Measurements from ENCODE around the gene NR1I3. TPM values are rescaled to one million over a fixed set of nuclear protein-coding genes. Genes with fewer than 3 reads are reported as not detected.
"Not testable (repeated sequence)": the region's sequence is repeated elsewhere in the genome, so short reads cannot be mapped to it uniquely, and the experiment has no call there.

NR1I3 gene
- total RNA-seq, 1 experiment from 2014 or later, result not detected

DNA sequence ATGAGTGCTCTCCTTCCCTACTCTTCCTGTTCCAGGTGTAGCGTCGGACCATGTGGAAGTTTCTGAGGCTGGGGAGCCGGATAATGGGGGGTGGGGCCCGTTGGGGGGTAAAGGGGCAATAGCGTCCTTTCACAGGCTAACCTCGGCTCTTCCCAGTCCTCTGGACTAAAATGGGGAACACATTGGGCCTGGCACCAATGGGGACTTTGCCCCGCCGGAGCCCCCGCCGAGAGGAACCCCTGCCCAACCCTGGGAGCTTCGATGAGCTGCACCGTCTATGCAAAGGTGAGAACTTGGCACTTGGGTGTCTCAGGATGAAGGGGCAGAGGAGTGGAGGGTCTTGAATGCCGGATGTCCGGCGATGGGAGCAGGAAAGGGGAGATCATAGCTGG is 11.7 kb downstream of the NR1I3 start:
- peak overlapping the region; percentile 88 for H2AFZ ChIP-seq
- no peaks in the 10 kb centered on the region for H3K9me3 ChIP-seq (ENCODE audit: insufficient read depth, low read depth)
- H3F3A ChIP-seq (ENCODE audit: insufficient read depth, low read depth), result peaks cover 3% of the 10 kb centered on the region; the same call in 1 of the 2 replicates
- no peaks in the 10 kb centered on the region for H3K27me3 ChIP-seq (ENCODE audit: insufficient read depth, low read depth)
- intact Hi-C loops (cut with micrococcal nuclease; ENCODE audit: unreplicated experiment), result loop anchor here (2.0 to 10.0 kb wide), 2 partner anchors 156 to 538 kb away; partner anchors contain the start of gene ATF6
- no TSS peak for BruUV-seq (replicated peaks)
- TF ChIP-seq CTCF (conservative IDR thresholded peaks at IDR 0.05) (no peak), EZH2 (IDR thresholded peaks at IDR 0.05; ENCODE audit: low read depth) (no peak)
- no peaks in the 10 kb centered on the region for H3K36me3 ChIP-seq (ENCODE audit: low read depth)
- no peaks in the 10 kb centered on the region for H3K9me2 ChIP-seq (ENCODE audit: insufficient read depth)
- H3K79me2 ChIP-seq (ENCODE audit: low read depth), result no peaks in the 10 kb centered on the region
- POLR2A ChIA-PET (ENCODE audit: unreplicated experiment), result interaction anchor here (0.6 to 0.7 kb wide), 2 partner anchors 23 to 73 kb away, joined by 3 read pairs; partner anchors contain the start of gene UFC1
- H3K27ac ChIP-seq, result no peak overlapping the region
- peak overlapping the region; percentile 91 for H3K4me2 ChIP-seq
- CTCF ChIA-PET, result interaction anchor here (0.6 to 1.4 kb wide), 9 partner anchors 15 to 156 kb away, joined by 3 to 13 read pairs (median 5); partner anchors contain the start of gene SDHC
- DNase-seq, result no peak
- peaks cover 16% of the 10 kb centered on the region for H3K4me1 ChIP-seq (replicated peaks; ENCODE audit: insufficient read depth)
- no peaks in the 10 kb centered on the region for H4K20me1 ChIP-seq (ENCODE audit: insufficient read depth)
- peak overlapping the region; percentile 83 for H3K4me3 ChIP-seq

DNA sequence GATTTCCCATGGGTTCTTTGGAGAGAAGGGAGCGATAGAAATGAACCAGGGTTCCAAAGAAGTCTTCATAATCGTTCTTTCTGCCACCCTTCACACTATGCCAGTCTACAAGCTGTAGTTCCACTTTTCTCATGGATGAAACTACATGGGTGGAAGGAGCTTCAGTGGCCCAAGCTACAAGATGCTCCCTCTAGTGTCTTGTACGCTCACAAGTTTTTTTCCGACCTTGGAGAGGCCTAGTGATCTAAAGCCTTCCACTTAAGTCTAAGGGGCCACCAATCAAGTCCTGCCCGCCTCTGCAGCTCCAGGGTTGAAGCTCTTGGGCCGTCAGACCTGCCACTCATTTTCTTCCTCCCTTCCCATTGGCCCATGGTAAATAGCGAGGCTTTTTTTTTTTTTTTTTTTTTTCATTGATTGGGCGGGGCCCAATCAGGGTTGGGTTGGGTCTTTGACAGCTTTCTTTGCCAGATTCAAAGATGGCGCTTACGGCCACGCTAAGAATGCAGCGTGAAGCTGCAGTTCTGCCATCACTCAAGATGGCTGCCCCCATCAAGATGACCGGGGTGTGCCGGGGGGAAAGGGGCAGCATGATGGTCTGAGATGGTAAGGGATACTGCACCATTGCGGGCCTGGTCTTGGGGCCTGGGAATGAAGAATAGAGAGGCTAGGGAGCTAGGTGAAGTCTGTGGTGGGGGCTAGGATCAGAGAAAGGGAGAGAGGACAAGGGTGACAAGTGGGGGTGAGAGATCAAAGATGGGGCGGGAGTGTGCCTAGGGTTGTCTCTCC is 12.3 kb downstream of the NR1I3 start, which contains the start of gene TOMM40L:
TOMM40L (plus strand) TSS at position 527 of the 786 bp plus-strand sequence. CDS start 430 bp downstream, outside the sequence.
- TF ChIP-seq EZH2 (IDR thresholded peaks at IDR 0.05; ENCODE audit: low read depth) (no peak), CTCF (conservative IDR thresholded peaks at IDR 0.05) (peak; percentile 52)
- Histone ChIP-seq H3K36me3 (ENCODE audit: low read depth) (no peaks in the 10 kb centered on the region), H3K4me3 (peak within 1 kb of the TSS; percentile 83), H3K4me1 (replicated peaks; ENCODE audit: insufficient read depth) (peaks cover 16% of the 10 kb centered on the region), H3F3A (ENCODE audit: insufficient read depth, low read depth) (peaks cover 3% of the 10 kb centered on the region; the same call in 1 of the 2 replicates), H3K27me3 (ENCODE audit: insufficient read depth, low read depth) (no peaks in the 10 kb centered on the region), H2AFZ (peak within 1 kb of the TSS; percentile 88), H4K20me1 (ENCODE audit: insufficient read depth) (no peaks in the 10 kb centered on the region), H3K79me2 (ENCODE audit: low read depth) (no peaks in the 10 kb centered on the region), H3K27ac (no peak within 1 kb of the TSS), H3K9me2 (ENCODE audit: insufficient read depth) (no peaks in the 10 kb centered on the region), H3K9me3 (ENCODE audit: insufficient read depth, low read depth) (no peaks in the 10 kb centered on the region), H3K4me2 (peak within 1 kb of the TSS; percentile 91)
- ChIA-PET POLR2A (ENCODE audit: unreplicated experiment) (interaction anchor here (0.5 to 0.7 kb wide), 12 partner anchors 9 to 861 kb away, joined by 3 to 11 read pairs (median 4); partner anchors contain the start of gene UFC1), CTCF (interaction anchor here (0.5 to 1.4 kb wide), 15 partner anchors 14 to 547 kb away, joined by 3 to 13 read pairs (median 4); partner anchors contain the start of genes NDUFS2 and SDHC)
- DNase-seq, result peak; percentile 84 to 95
- no TSS peak for BruUV-seq (replicated peaks)
- intact Hi-C loops (cut with micrococcal nuclease; ENCODE audit: unreplicated experiment), result loop anchor here (2.0 to 10.0 kb wide), 2 partner anchors 157 to 539 kb away; partner anchors contain the start of gene ATF6

DNA sequence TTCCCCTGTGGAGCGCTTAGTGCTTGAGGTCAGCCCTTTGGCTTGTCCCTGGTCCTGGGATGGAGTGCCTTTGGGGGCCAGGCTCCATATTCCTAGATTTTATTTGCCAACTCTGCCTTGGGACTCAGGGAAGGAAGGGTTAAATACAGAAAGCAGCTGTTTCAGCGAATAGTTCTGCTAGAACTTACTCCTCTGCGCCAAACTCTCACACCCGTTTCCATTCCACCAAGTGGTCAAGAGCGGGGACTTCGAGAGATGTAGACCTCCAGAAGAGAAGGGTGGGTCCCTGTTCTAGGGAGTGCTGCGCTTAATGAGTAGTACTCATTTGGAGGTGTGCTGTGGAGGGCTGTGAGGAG is 12.8 kb downstream of the NR1I3 start:
- H3K27ac ChIP-seq, result no peak overlapping the region

GRCh38 chr1:161224695-161225087 is 13.3 kb downstream of the NR1I3 start:
- H3K9me3 ChIP-seq (ENCODE audit: insufficient read depth, low read depth); H3K36me3 ChIP-seq (ENCODE audit: low read depth); H3F3A ChIP-seq (ENCODE audit: insufficient read depth, low read depth); H3K9me2 ChIP-seq (ENCODE audit: insufficient read depth); H3K27ac ChIP-seq; DNase-seq; H2AFZ ChIP-seq; BruUV-seq (replicated peaks); H4K20me1 ChIP-seq (ENCODE audit: insufficient read depth); POLR2A ChIA-PET (ENCODE audit: unreplicated experiment); H3K4me3 ChIP-seq; H3K4me2 ChIP-seq; H3K79me2 ChIP-seq (ENCODE audit: low read depth); H3K27me3 ChIP-seq (ENCODE audit: insufficient read depth, low read depth): not testable (repeated sequence)
- CTCF ChIA-PET, result interaction anchor here (0.7 kb wide), 1 partner anchor 127 kb away, joined by 3 read pairs; no protein-coding TSS in a partner anchor
- H3K4me1 ChIP-seq (replicated peaks; ENCODE audit: insufficient read depth), result peaks cover 16% of the 10 kb centered on the region
- intact Hi-C loops (cut with micrococcal nuclease; ENCODE audit: unreplicated experiment), result loop anchor here (10.0 kb wide), 1 partner anchor 540 kb away; the partner anchor contains the start of gene ATF6

More for the DNA sequence above, 12.8 kb downstream of the NR1I3 start:
- Histone ChIP-seq H3K4me1 (replicated peaks; ENCODE audit: insufficient read depth) (peaks cover 16% of the 10 kb centered on the region), H3K79me2 (ENCODE audit: low read depth) (no peaks in the 10 kb centered on the region), H3F3A (ENCODE audit: insufficient read depth, low read depth) (peaks cover 3% of the 10 kb centered on the region; the same call in 1 of the 2 replicates), H3K27me3 (ENCODE audit: insufficient read depth, low read depth) (no peaks in the 10 kb centered on the region), H3K36me3 (ENCODE audit: low read depth) (no peaks in the 10 kb centered on the region), H3K9me2 (ENCODE audit: insufficient read depth) (no peaks in the 10 kb centered on the region), H3K4me2 (peak overlapping the region; percentile 24), H3K4me3 (no peak overlapping the region), H4K20me1 (ENCODE audit: insufficient read depth) (no peaks in the 10 kb centered on the region), H3K9me3 (ENCODE audit: insufficient read depth, low read depth) (no peaks in the 10 kb centered on the region), H2AFZ (0 out of 2 replicates have a peak overlapping the region, but pooled peaks have one; percentile 24)
- ChIA-PET POLR2A (ENCODE audit: unreplicated experiment) (interaction anchor here (0.5 to 0.7 kb wide), 10 partner anchors 9 to 860 kb away, joined by 3 to 11 read pairs (median 4); no protein-coding TSS in a partner anchor), CTCF (interaction anchor here (0.5 to 1.4 kb wide), 14 partner anchors 14 to 547 kb away, joined by 3 to 13 read pairs (median 4); partner anchors contain the start of genes NDUFS2 and SDHC)
- no peak for TF ChIP-seq EZH2 (IDR thresholded peaks at IDR 0.05; ENCODE audit: low read depth)
- TF ChIP-seq CTCF (conservative IDR thresholded peaks at IDR 0.05), result no peak
- intact Hi-C loops (cut with micrococcal nuclease; ENCODE audit: unreplicated experiment), result loop anchor here (10.0 kb wide), 1 partner anchor 540 kb away; the partner anchor contains the start of gene ATF6
- no peak for DNase-seq
- no TSS peak for BruUV-seq (replicated peaks)

All from PC-9 (cell line).